GM12878 (cell line): ENCODE results near the gene ZPBP2. TPM values are rescaled to one million over a fixed set of nuclear protein-coding genes. Genes with fewer than 3 reads are reported as not detected.
A peak's percentile ranks its signal among the peaks of the same experiment; 100 is the strongest.

ENCODE experiments used
- ATAC-seq: fragments of 200-7000 bp; cut with Tn5 transposase; 3 replicates; pipeline ENCODE4 v1.9.1; 2020; ENCODE audit warnings: mild to moderate bottlenecking, moderate library complexity
- BruUV-seq: library from RNA; stranded (reverse); fragments of 400-500 nt; replicated peaks from 2 replicates; lab custom pipeline; 2021; lab: Mats Ljungman, UMichigan
- CTCF ChIA-PET: fragments of 300-600 bp; sonication (Branson Sonifier 250); formaldehyde crosslinking; extraction: SDS; loops from one replicate; lab custom pipeline; 2021; ENCODE audit warnings: inconsistent platforms; lab: Yijun Ruan, JAX
- POLR2A ChIA-PET: fragments of 350-600 bp; formaldehyde crosslinking; extraction: SDS; loops from one replicate; lab custom pipeline; 2021; ENCODE audit warnings: inconsistent platforms; lab: Charles Lee
- RAD21 ChIA-PET: fragments of 300-600 bp; sonication (Branson Sonifier 250); formaldehyde crosslinking; loops from one replicate; lab custom pipeline; 2023; ENCODE audit warnings: antibody characterized with exemption; ENCODE audit not compliant: unreplicated experiment; lab: Charles Lee
- SMC1A ChIA-PET: fragments of 300-600 bp; sonication (Branson Sonifier 250); formaldehyde crosslinking; loops from one replicate; lab custom pipeline; 2023; ENCODE audit not compliant: unreplicated experiment, uncharacterized antibody; lab: Charles Lee
- DNase-seq: peaks from one replicate; pipeline ENCODE4 v3.0.0-alpha.2; 2011; ENCODE audit warnings: low read depth, low spot score
- FAIRE-seq: peaks from 3 replicates; lab custom pipeline; 2011; peaks lifted over from hg19 to GRCh38; lab: Jason Lieb, UNC
- H2AFZ ChIP-seq: 2 replicates; pipeline ENCODE4 v1.6.0; 2011; ENCODE audit warnings: low read depth, low read length, control low read depth; ENCODE audit not compliant: control insufficient read depth
- H3K27ac ChIP-seq: 2 replicates; pipeline ENCODE4 v1.5.1; 2011; ENCODE audit warnings: control low read depth; ENCODE audit not compliant: control insufficient read depth, insufficient read depth
- H3K27me3 ChIP-seq, 2 experiments: replicated peaks in 1 of 2; 2 replicates each; pipeline versions ENCODE4 v1.6.0 to v1.6.1; 2011; ENCODE audit warnings: low read length in 1 of 2; ENCODE audit not compliant: control insufficient read depth in 2 of 2, insufficient read depth in 2 of 2
- H3K36me3 ChIP-seq, 2 experiments: 2 replicates each; pipeline ENCODE4 v1.5.1; 2011; ENCODE audit warnings: low read length in 1 of 2; ENCODE audit not compliant: control insufficient read depth in 2 of 2, insufficient read depth in 2 of 2
- H3K4me1 ChIP-seq: 2 replicates; pipeline ENCODE4 v1.6.1; 2011; ENCODE audit warnings: mild to moderate bottlenecking, low read length, moderate library complexity, mixed read lengths; ENCODE audit not compliant: control insufficient read depth, insufficient read depth
- H3K4me2 ChIP-seq: 2 replicates; pipeline ENCODE4 v1.6.0; 2011; ENCODE audit warnings: control low read depth; ENCODE audit not compliant: control insufficient read depth, insufficient read depth
- H3K4me3 ChIP-seq: fragments of 200-600 bp; sonication (generic); 2 replicates; pipeline ENCODE4 v1.5.1; 2016
- H3K79me2 ChIP-seq: 2 replicates; pipeline ENCODE4 v1.6.0; 2011; ENCODE audit warnings: low read length; ENCODE audit not compliant: control insufficient read depth, insufficient read depth
- H3K9ac ChIP-seq: 2 replicates; pipeline ENCODE4 v1.8.0; 2011; ENCODE audit warnings: low read length, control low read depth, mixed read lengths; ENCODE audit not compliant: control insufficient read depth, insufficient read depth
- H3K9me3 ChIP-seq: replicated peaks from 3 replicates; pipeline ENCODE4 v1.5.1; 2011; ENCODE audit warnings: mild to moderate bottlenecking, low read length; ENCODE audit not compliant: control insufficient read depth, insufficient read depth
- H4K20me1 ChIP-seq: 2 replicates; pipeline ENCODE4 v1.6.0; 2011; ENCODE audit not compliant: control insufficient read depth, insufficient read depth
- ASH2L ChIP-seq: fragments of 300-600, 200-600 bp; sonication (generic); IDR thresholded peaks from 2 replicates; pipeline ENCODE4 v1.6.1; 2017; ENCODE audit warnings: low read depth, mild to moderate bottlenecking, borderline replicate concordance
- BCL11A ChIP-seq: IDR thresholded peaks from 2 replicates; pipeline ENCODE4 v1.6.1; 2011; ENCODE audit warnings: low read depth, low read length
- BHLHE40 ChIP-seq, 2 experiments: fragments of 450-650 bp in 1 of 2; IDR thresholded peaks; 2 replicates each; pipeline ENCODE4 v1.6.1; 2011 to 2017; ENCODE audit warnings: low read depth in 2 of 2, borderline replicate concordance in 1 of 2, improper control_type of control experiment in 1 of 2, low read length in 1 of 2, mild to moderate bottlenecking in 1 of 2
- DPF2 ChIP-seq: fragments of 450-650 bp; IDR thresholded peaks from 2 replicates; pipeline ENCODE4 v1.6.1; 2017; ENCODE audit warnings: mild to moderate bottlenecking
- EED ChIP-seq: sonication (generic); IDR thresholded peaks from 2 replicates; pipeline ENCODE4 v1.6.1; 2016; ENCODE audit warnings: antibody characterized with exemption, low read depth
- HDGF ChIP-seq: fragments of 450-650 bp; IDR thresholded peaks from 2 replicates; pipeline ENCODE4 v1.6.1; 2016; ENCODE audit warnings: antibody characterized with exemption
- IKZF1 ChIP-seq: fragments of 450-650 bp; conservative IDR thresholded peaks from 2 replicates; pipeline ENCODE4 v1.6.1; 2017; ENCODE audit warnings: antibody characterized with exemption, mild to moderate bottlenecking
- JUND ChIP-seq: IDR thresholded peaks from 2 replicates; pipeline ENCODE4 v1.6.1; 2012; ENCODE audit warnings: low read depth, mild to moderate bottlenecking, low read length, improper control_type of control experiment, moderate library complexity
- MTA2 ChIP-seq: fragments of 450-650 bp; IDR thresholded peaks from 2 replicates; pipeline ENCODE4 v1.6.1; 2016; ENCODE audit warnings: low read depth, mild to moderate bottlenecking, moderate library complexity
- MTA3 ChIP-seq: IDR thresholded peaks from 2 replicates; pipeline ENCODE4 v1.6.1; 2012; ENCODE audit warnings: low read length, inconsistent platforms, borderline replicate concordance
- NFIC ChIP-seq: IDR thresholded peaks from 2 replicates; pipeline ENCODE4 v1.6.1; 2012; ENCODE audit warnings: low read depth, mild to moderate bottlenecking, inconsistent platforms, low read length, moderate library complexity
- NR2F1 ChIP-seq: fragments of 450-650 bp; conservative IDR thresholded peaks from 2 replicates; pipeline ENCODE4 v1.6.1; 2017; ENCODE audit warnings: mild to moderate bottlenecking
- PML ChIP-seq: IDR thresholded peaks from 2 replicates; pipeline ENCODE4 v1.6.1; 2012; ENCODE audit warnings: low read length, inconsistent platforms
- POLR2AphosphoS5 ChIP-seq: IDR thresholded peaks from 2 replicates; pipeline ENCODE4 v1.6.1; 2011; ENCODE audit warnings: mild to moderate bottlenecking, low read length, inconsistent platforms
- RUNX3 ChIP-seq: IDR thresholded peaks from 2 replicates; pipeline ENCODE4 v1.6.1; 2012; ENCODE audit warnings: low read length, inconsistent platforms
- SMAD1 ChIP-seq: fragments of 450-650 bp; IDR thresholded peaks from 2 replicates; pipeline ENCODE4 v1.6.1; 2018; ENCODE audit warnings: mild to moderate bottlenecking, low read depth; ENCODE audit not compliant: partially characterized antibody
- SREBF1 ChIP-seq: IDR thresholded peaks from 2 replicates; pipeline ENCODE4 v1.6.1; 2012; ENCODE audit warnings: mild to moderate bottlenecking, low read length
- YY1 ChIP-seq: IDR thresholded peaks from 2 replicates; pipeline ENCODE4 v1.6.1; 2011; ENCODE audit warnings: low read depth, mild to moderate bottlenecking, low read length
- WGBS: methylation state at CpG from one replicate; pipeline ENCODE4 v1.1.6; 2016; ENCODE audit warnings: low lambda C conversion rate; ENCODE audit not compliant: insufficient replicate concordance, insufficient coverage; ENCODE audit errors: missing lambda C conversion rate; 5-methylcytosine and 5-hydroxymethylcytosine counted together
- in situ Hi-C: fragments of 300-500 bp; cut with MboI; formaldehyde crosslinking; loops from 9 replicates; pipeline ENCODE4 v1.14.3; 2018; ENCODE audit warnings: mixed read lengths
- intact Hi-C: fragments of 100-400 bp; cut with micrococcal nuclease; formaldehyde crosslinking; loops from one replicate; pipeline ENCODE4 v1.14.2; 2022; ENCODE audit not compliant: unreplicated experiment
- polyA plus RNA-seq, 11 experiments: library from polyadenylated mRNA; depleted of rRNA in 4 of 11; unstranded in 6 of 11; stranded (reverse) in 5 of 11; fragments of >200 nt; fragmentation: Nextera tagmentation in 4 of 11; fragmentation: Illumina TruSeq in 1 of 11; extraction: Ambion mirVana in 4 of 11; extraction: Trizol in 1 of 11; gene quantifications; 1 replicate in 1 of 11; 2 replicates in 10 of 11; pipeline versions ENCODE4 v1.2.1 to v1.2.3, GENCODE V29; 2011 to 2016; ENCODE audit warnings: inconsistent platforms in 2 of 11, missing spikeins in 2 of 11, low read depth in 1 of 11
- total RNA-seq, 4 experiments: library from RNA; depleted of rRNA in 3 of 4; stranded (reverse); fragments of >200 nt in 3 of 4; fragmentation: Illumina TruSeq in 1 of 4; extraction: Trizol in 1 of 4; gene quantifications; 2 replicates each; pipeline versions ENCODE4 v1.2.1 to v1.2.3, GENCODE V29; 2013 to 2021
- TF ChIP-seq, protein P1 (sequence below): IDR thresholded peaks from 2 replicates; pipeline ENCODE4 v1.6.1; 2012; ENCODE audit warnings: mild to moderate bottlenecking, low read depth, low read length
- TF ChIP-seq, protein P2 (sequence below): fragments of 450-650 bp; IDR thresholded peaks from 2 replicates; pipeline ENCODE4 v1.6.1; 2017; ENCODE audit warnings: low read depth, mild to moderate bottlenecking, moderate library complexity

Gene ZPBP2
- total and polyA plus RNA-seq, 10 of the 15 experiments (the other 5 are each of a cell fraction or from before 2014, with no cell fraction given) = 0.33 to 1.0 (median 0.58) TPM

DNA sequence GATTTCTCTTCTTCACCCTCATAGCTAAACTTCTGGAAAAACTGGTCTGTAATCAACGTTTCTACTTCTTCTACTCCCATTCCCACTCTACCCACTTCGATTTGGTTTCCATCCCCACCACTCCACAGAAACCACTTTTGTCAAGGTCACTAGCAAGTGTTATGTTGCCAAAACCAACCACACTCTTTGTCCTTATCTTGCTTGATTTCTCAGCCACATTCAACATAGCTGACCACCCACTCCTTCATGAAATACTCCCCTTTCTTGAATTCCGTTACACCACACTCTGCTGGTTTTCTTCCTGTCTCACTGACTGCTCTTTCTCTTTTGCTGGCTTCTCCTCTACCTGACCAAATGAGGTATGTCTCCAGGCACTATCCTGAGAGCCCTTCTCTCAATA lies 15.8 kb upstream of the ZPBP2 start:
- intact Hi-C loops = no loop called here
- ATAC-seq (peak; percentile 66), DNase-seq (no peak), FAIRE-seq (no peak)
- no TSS peak for BruUV-seq
- peak overlapping the region; percentile 51 for H3K27ac ChIP-seq
- ChIA-PET RAD21 (interaction anchor here (0.8 to 2.2 kb wide), 5 partner anchors 10 to 128 kb away, joined by 3 to 8 read pairs (median 3); partner anchors contain the start of gene PSMD3), SMC1A (interaction anchor here (0.8 to 2.1 kb wide), 9 partner anchors 9 to 93 kb away, joined by 3 to 21 read pairs (median 4); no protein-coding TSS in a partner anchor), POLR2A (interaction anchor here (0.8 to 1.1 kb wide), 4 partner anchors 10 to 88 kb away, joined by 4 to 7 read pairs (median 6); no protein-coding TSS in a partner anchor), CTCF (interaction anchor here (0.8 to 1.9 kb wide), 7 partner anchors 9 to 229 kb away, joined by 3 to 8 read pairs (median 4); partner anchors contain the start of gene IKZF3)
- H4K20me1 ChIP-seq = no peaks in the 10 kb centered on the region
- H2AFZ ChIP-seq = no peak overlapping the region
- peak overlapping the region; percentile 48 for H3K4me2 ChIP-seq
- peaks cover 47% of the 10 kb centered on the region for H3K4me1 ChIP-seq
- in situ Hi-C loops = no loop called here
- H3K79me2 ChIP-seq = peaks cover 91% of the 10 kb centered on the region
- WGBS = 17% methylated on average over 3 of the region's 3 CpGs
- no peaks in the 10 kb centered on the region for H3K27me3 ChIP-seq
- peaks cover 2 to 23% of the 10 kb centered on the region in 2 experiments for H3K36me3 ChIP-seq
- H3K4me3 ChIP-seq = peak overlapping the region; percentile 54
- H3K9me3 ChIP-seq = no peaks in the 10 kb centered on the region; the same call in 2 of the 3 replicates
- H3K9ac ChIP-seq = no peak overlapping the region; the same call in 1 of the 2 replicates
- TF ChIP-seq IKZF1 (peak; percentile 76), HDGF (0 out of 2 replicates have a peak, but pooled peaks have one; percentile 39), NR2F1 (no peak; the same call in 1 of the 2 replicates), MTA2 (peak; percentile 59; the same call in 1 of the 2 replicates), POLR2AphosphoS5 (peak; percentile 59), DPF2 (0 out of 2 replicates have a peak, but pooled peaks have one; percentile 21), ASH2L (no peak), RUNX3 (peak; percentile 63), YY1 (no peak), MTA3 (0 out of 2 replicates have a peak, but pooled peaks have one; percentile 46), SMAD1 (no peak), BHLHE40 (IDR thresholded peaks at IDR 0.05; ENCODE audit: borderline replicate concordance in 1 of 2, low read depth in 2 of 2, low read length in 1 of 2) (no peak; a peak in 1 of 4 replicates), BCL11A (0 out of 2 replicates have a peak, but pooled peaks have one; percentile 8), EED (peak; percentile 18; the same call in 1 of the 2 replicates), PML (peak; percentile 42; the same call in 1 of the 2 replicates), NFIC (peak; percentile 51; the same call in 1 of the 2 replicates), JUND (no peak), SREBF1 (no peak)
- TF ChIP-seq, protein P1, sequence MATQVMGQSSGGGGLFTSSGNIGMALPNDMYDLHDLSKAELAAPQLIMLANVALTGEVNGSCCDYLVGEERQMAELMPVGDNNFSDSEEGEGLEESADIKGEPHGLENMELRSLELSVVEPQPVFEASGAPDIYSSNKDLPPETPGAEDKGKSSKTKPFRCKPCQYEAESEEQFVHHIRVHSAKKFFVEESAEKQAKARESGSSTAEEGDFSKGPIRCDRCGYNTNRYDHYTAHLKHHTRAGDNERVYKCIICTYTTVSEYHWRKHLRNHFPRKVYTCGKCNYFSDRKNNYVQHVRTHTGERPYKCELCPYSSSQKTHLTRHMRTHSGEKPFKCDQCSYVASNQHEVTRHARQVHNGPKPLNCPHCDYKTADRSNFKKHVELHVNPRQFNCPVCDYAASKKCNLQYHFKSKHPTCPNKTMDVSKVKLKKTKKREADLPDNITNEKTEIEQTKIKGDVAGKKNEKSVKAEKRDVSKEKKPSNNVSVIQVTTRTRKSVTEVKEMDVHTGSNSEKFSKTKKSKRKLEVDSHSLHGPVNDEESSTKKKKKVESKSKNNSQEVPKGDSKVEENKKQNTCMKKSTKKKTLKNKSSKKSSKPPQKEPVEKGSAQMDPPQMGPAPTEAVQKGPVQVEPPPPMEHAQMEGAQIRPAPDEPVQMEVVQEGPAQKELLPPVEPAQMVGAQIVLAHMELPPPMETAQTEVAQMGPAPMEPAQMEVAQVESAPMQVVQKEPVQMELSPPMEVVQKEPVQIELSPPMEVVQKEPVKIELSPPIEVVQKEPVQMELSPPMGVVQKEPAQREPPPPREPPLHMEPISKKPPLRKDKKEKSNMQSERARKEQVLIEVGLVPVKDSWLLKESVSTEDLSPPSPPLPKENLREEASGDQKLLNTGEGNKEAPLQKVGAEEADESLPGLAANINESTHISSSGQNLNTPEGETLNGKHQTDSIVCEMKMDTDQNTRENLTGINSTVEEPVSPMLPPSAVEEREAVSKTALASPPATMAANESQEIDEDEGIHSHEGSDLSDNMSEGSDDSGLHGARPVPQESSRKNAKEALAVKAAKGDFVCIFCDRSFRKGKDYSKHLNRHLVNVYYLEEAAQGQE = no peak
- TF ChIP-seq, protein P2, sequence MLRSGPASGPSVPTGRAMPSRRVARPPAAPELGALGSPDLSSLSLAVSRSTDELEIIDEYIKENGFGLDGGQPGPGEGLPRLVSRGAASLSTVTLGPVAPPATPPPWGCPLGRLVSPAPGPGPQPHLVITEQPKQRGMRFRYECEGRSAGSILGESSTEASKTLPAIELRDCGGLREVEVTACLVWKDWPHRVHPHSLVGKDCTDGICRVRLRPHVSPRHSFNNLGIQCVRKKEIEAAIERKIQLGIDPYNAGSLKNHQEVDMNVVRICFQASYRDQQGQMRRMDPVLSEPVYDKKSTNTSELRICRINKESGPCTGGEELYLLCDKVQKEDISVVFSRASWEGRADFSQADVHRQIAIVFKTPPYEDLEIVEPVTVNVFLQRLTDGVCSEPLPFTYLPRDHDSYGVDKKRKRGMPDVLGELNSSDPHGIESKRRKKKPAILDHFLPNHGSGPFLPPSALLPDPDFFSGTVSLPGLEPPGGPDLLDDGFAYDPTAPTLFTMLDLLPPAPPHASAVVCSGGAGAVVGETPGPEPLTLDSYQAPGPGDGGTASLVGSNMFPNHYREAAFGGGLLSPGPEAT = 0 out of 2 replicates have a peak, but pooled peaks have one; percentile 11
